Measurements from ENCODE around the gene NSD2.

NSD2 gene

GRCh38 chr4:2007804-2008670, 136.8 kb downstream of the NSD2 start:
- TF ChIP-seq TAF1 (IDR thresholded peaks at IDR 0.05; ENCODE audit: borderline replicate concordance, insufficient read depth, low read length) (no peak), SIN3A (IDR thresholded peaks at IDR 0.05; ENCODE audit: borderline replicate concordance, insufficient read depth, low read length) (no peak), POLR2AphosphoS5 (IDR thresholded peaks at IDR 0.05; ENCODE audit: low read depth, low read length) (no peak), FOXP2 (optimal IDR thresholded peaks at IDR 0.05; ENCODE audit: borderline replicate concordance, extremely low read depth, extremely low read length, insufficient read depth) (no peak), REST (IDR thresholded peaks at IDR 0.05; ENCODE audit: insufficient read depth in 1 of 2, low read depth in 2 of 2, low read length in 2 of 2) (no peak)

- TF ChIP-seq FOXP2 (optimal IDR thresholded peaks at IDR 0.05; ENCODE audit: borderline replicate concordance, extremely low read depth, extremely low read length, insufficient read depth): no peak
- TF ChIP-seq POLR2AphosphoS5 (IDR thresholded peaks at IDR 0.05; ENCODE audit: low read depth, low read length): no peak
- peak in 1 of 2 experiments; percentile 55; a peak in 1 of 4 replicates for TF ChIP-seq REST (IDR thresholded peaks at IDR 0.05; ENCODE audit: insufficient read depth in 1 of 2, low read depth in 2 of 2, low read length in 2 of 2)
- 0 out of 2 replicates have a peak, but pooled peaks have one; percentile 80 for TF ChIP-seq SIN3A (IDR thresholded peaks at IDR 0.05; ENCODE audit: borderline replicate concordance, insufficient read depth, low read length)
These were observed 137.4 kb downstream of the NSD2 start for GRCh38 chr4:2008671-2008920.

- TF ChIP-seq TAF1 (IDR thresholded peaks at IDR 0.05; ENCODE audit: borderline replicate concordance, insufficient read depth, low read length): peak; percentile 100
- TF ChIP-seq POLR2AphosphoS5 (IDR thresholded peaks at IDR 0.05; ENCODE audit: low read depth, low read length): peak; percentile 85
- peak; percentile 54 for TF ChIP-seq FOXP2 (optimal IDR thresholded peaks at IDR 0.05; ENCODE audit: borderline replicate concordance, extremely low read depth, extremely low read length, insufficient read depth)
- peak; percentile 24; the same call in 1 of the 2 replicates for TF ChIP-seq SIN3A (IDR thresholded peaks at IDR 0.05; ENCODE audit: borderline replicate concordance, insufficient read depth, low read length)
- peak; percentile 70 to 84; a peak in 3 of 4 replicates for TF ChIP-seq REST (IDR thresholded peaks at IDR 0.05; ENCODE audit: insufficient read depth in 1 of 2, low read depth in 2 of 2, low read length in 2 of 2)
These were observed 137.9 kb downstream of the NSD2 start, which contains the start of gene NELFA for GRCh38 chr4:2008921-2009650. NELFA (minus strand) TSS chr4:2008974; CDS start chr4:2008959, 15 bp downstream.

- TF ChIP-seq TAF1 (IDR thresholded peaks at IDR 0.05; ENCODE audit: borderline replicate concordance, insufficient read depth, low read length) (no peak), SIN3A (IDR thresholded peaks at IDR 0.05; ENCODE audit: borderline replicate concordance, insufficient read depth, low read length) (no peak), REST (IDR thresholded peaks at IDR 0.05; ENCODE audit: insufficient read depth in 1 of 2, low read depth in 2 of 2, low read length in 2 of 2) (no peak; a peak in 1 of 4 replicates)
These were observed 138.5 kb downstream of the NSD2 start for GRCh38 chr4:2009651-2010233.

Data from PFSK-1 (cell line).